Smooth muscle cell (in vitro differentiated cells): ENCODE measurements around the gene SEC31B. TPM values are rescaled to one million over a fixed set of nuclear protein-coding genes. Genes with fewer than 3 reads are reported as not detected.

Experiments used
- DNase-seq: peaks from one replicate; lab custom pipeline; 2025; ENCODE audit not compliant: unreplicated experiment; lab: John Stamatoyannopoulos, UW
- H2AFZ ChIP-seq: fragments of 200-600 bp; sonication (generic); 2 replicates; pipeline ENCODE4 v1.6.0; 2016; ENCODE audit warnings: antibody characterized with exemption, low read depth, mild to moderate bottlenecking
- H3F3A ChIP-seq: fragments of 200-600 bp; sonication (generic); 2 replicates; pipeline ENCODE4 v1.6.0; 2017; ENCODE audit warnings: antibody characterized with exemption, low read depth
- H3K27ac ChIP-seq: fragments of 200-600 bp; sonication (generic); 2 replicates; pipeline ENCODE4 v1.5.1; 2016; ENCODE audit warnings: low read depth, mild to moderate bottlenecking
- H3K27me3 ChIP-seq: fragments of 200-600 bp; sonication (generic); 2 replicates; pipeline ENCODE4 v1.6.1; 2016; ENCODE audit warnings: low read depth, mild to moderate bottlenecking
- H3K36me3 ChIP-seq: fragments of 200-600 bp; sonication (generic); 2 replicates; pipeline ENCODE4 v1.5.1; 2016; ENCODE audit warnings: low read depth
- H3K4me1 ChIP-seq: fragments of 200-600 bp; sonication (generic); 2 replicates; pipeline ENCODE4 v1.5.1; 2016; ENCODE audit warnings: low read depth
- H3K4me2 ChIP-seq: fragments of 200-600 bp; sonication (generic); 2 replicates; pipeline ENCODE4 v1.6.0; 2016; ENCODE audit warnings: mild to moderate bottlenecking
- H3K4me3 ChIP-seq: fragments of 200-600 bp; sonication (generic); 2 replicates; pipeline ENCODE4 v1.5.1; 2016; ENCODE audit warnings: mild to moderate bottlenecking
- H3K79me2 ChIP-seq: fragments of 200-600 bp; sonication (generic); 2 replicates; pipeline ENCODE4 v1.6.0; 2016; ENCODE audit warnings: low read depth, mild to moderate bottlenecking
- H3K9ac ChIP-seq: fragments of 200-600 bp; sonication (generic); 2 replicates; pipeline ENCODE4 v1.6.0; 2016; ENCODE audit warnings: low read depth
- H3K9me3 ChIP-seq: fragments of 200-600 bp; sonication (generic); replicated peaks from 2 replicates; pipeline ENCODE4 v1.5.1; 2016; ENCODE audit warnings: low read depth
- H4K20me1 ChIP-seq: fragments of 200-600 bp; sonication (generic); 2 replicates; pipeline ENCODE4 v1.6.0; 2016; ENCODE audit warnings: low read depth
- CTCF ChIP-seq: fragments of 200-600 bp; sonication (generic); IDR thresholded peaks from 2 replicates; pipeline ENCODE4 v1.5.1; 2017; ENCODE audit warnings: borderline replicate concordance, mild to moderate bottlenecking, antibody characterized with exemption; ENCODE audit not compliant: insufficient read depth, poor library complexity, severe bottlenecking
- WGBS: methylation state at CpG from one replicate; pipeline ENCODE4 v1.1.7; 2016; ENCODE audit warnings: low lambda C conversion rate; 5-methylcytosine and 5-hydroxymethylcytosine counted together
- polyA plus RNA-seq: library from polyadenylated mRNA; unstranded; fragments of >200 nt; fragmentation: Nextera tagmentation; extraction: Ambion mirVana; gene quantifications from 2 replicates; pipeline ENCODE4 v1.2.1, GENCODE V29; 2016
- total RNA-seq: library from RNA; depleted of rRNA; stranded (reverse); fragments of >200 nt; gene quantifications from 2 replicates; pipeline ENCODE4 v1.2.3, GENCODE V29; 2014

Gene SEC31B
- total and polyA plus RNA-seq, 2 experiments from 2014 or later: 4.5 to 6.3 TPM

- Histone ChIP-seq H3K4me3 (no peak overlapping the region), H3K9me3 (no peaks in the 10 kb centered on the region), H4K20me1 (no peaks in the 10 kb centered on the region), H3K4me2 (no peak overlapping the region), H3K9ac (no peak overlapping the region), H3F3A (no peaks in the 10 kb centered on the region), H3K27me3 (no peaks in the 10 kb centered on the region), H3K4me1 (no peaks in the 10 kb centered on the region), H2AFZ (no peak overlapping the region), H3K36me3 (no peaks in the 10 kb centered on the region), H3K27ac (no peak overlapping the region), H3K79me2 (no peaks in the 10 kb centered on the region)
- WGBS: 88% methylated on average over 7 of the region's 7 CpGs
- no peak for TF ChIP-seq CTCF
- DNase-seq: no peak
Observed at GRCh38 chr10:100510533-100511308, 8.9 kb downstream of the SEC31B start.

GRCh38 chr10:100509241-100509840 lies 10.3 kb downstream of the SEC31B start:
- Histone ChIP-seq H3F3A (no peaks in the 10 kb centered on the region), H4K20me1 (no peaks in the 10 kb centered on the region), H3K9ac (no peak overlapping the region), H3K27ac (no peak overlapping the region), H3K36me3 (no peaks in the 10 kb centered on the region), H3K9me3 (no peaks in the 10 kb centered on the region), H3K79me2 (no peaks in the 10 kb centered on the region), H3K4me1 (no peaks in the 10 kb centered on the region), H3K4me2 (no peak overlapping the region), H2AFZ (no peak overlapping the region), H3K27me3 (no peaks in the 10 kb centered on the region), H3K4me3 (no peak overlapping the region)
- DNase-seq: no peak
- TF ChIP-seq CTCF: no peak
- 80% methylated on average over 8 of the region's 8 CpGs for WGBS

GRCh38 chr10:100508691-100509150 lies 10.9 kb downstream of the SEC31B start:
- Histone ChIP-seq H4K20me1 (no peaks in the 10 kb centered on the region), H3F3A (no peaks in the 10 kb centered on the region), H3K4me2 (no peak overlapping the region), H3K4me3 (no peak overlapping the region), H2AFZ (no peak overlapping the region), H3K79me2 (no peaks in the 10 kb centered on the region), H3K27ac (no peak overlapping the region), H3K36me3 (no peaks in the 10 kb centered on the region), H3K4me1 (no peaks in the 10 kb centered on the region), H3K27me3 (no peaks in the 10 kb centered on the region), H3K9ac (no peak overlapping the region), H3K9me3 (no peaks in the 10 kb centered on the region)
- 47% methylated on average over 3 of the region's 3 CpGs for WGBS
- TF ChIP-seq CTCF: peak; percentile 55
- DNase-seq: no peak
